HepG2 (cell line): Measurements from ENCODE around the gene SYAP1. TPM values are rescaled to one million over a fixed set of nuclear protein-coding genes. Genes with fewer than 3 reads are reported as not detected.

Source experiments
- ATAC-seq: fragments of 200-7000 bp; cut with Tn5 transposase; 3 replicates; pipeline ENCODE4 v1.9.1; 2020; ENCODE audit warnings: mild to moderate bottlenecking, moderate library complexity
- BruUV-seq: library from RNA; stranded (reverse); fragments of 400-500 nt; replicated peaks from 2 replicates; lab custom pipeline; 2021; lab: Mats Ljungman, UMichigan
- CTCF ChIA-PET: fragments of 300-600 bp; formaldehyde crosslinking; extraction: SDS; loops from one replicate; lab custom pipeline; 2021; ENCODE audit warnings: low total read pairs, inconsistent platforms, low intra/inter-chr PET ratio; lab: Yijun Ruan, JAX
- POLR2A ChIA-PET: fragments of 350-600 bp; sonication (Branson Sonifier 250); formaldehyde crosslinking; loops from one replicate; lab custom pipeline; 2020; ENCODE audit warnings: antibody characterized with exemption, inconsistent platforms; lab: Yijun Ruan, JAX
- DNase-seq: peaks from one replicate; pipeline ENCODE4 v3.0.0-alpha.2; 2015; ENCODE audit warnings: low spot score
- FAIRE-seq: peaks from 3 replicates; lab custom pipeline; 2011; peaks lifted over from hg19 to GRCh38; lab: Jason Lieb, UNC
- H2AFZ ChIP-seq: one replicate; pipeline ENCODE4 v1.6.1; 2011; ENCODE audit warnings: low read length, inconsistent platforms
- H3K27ac ChIP-seq: fragments of 300-600 bp; 3 replicates; pipeline ENCODE4 v1.8.0; 2011; ENCODE audit warnings: mixed run types, mild to moderate bottlenecking, mixed read lengths, low read length, inconsistent platforms; ENCODE audit not compliant: insufficient read depth; ENCODE audit errors: extremely low read length
- H3K27me3 ChIP-seq, 2 experiments: fragments of 200-600 bp in 1 of 2; 2 replicates in 1 of 2; 3 replicates in 1 of 2; pipeline versions ENCODE4 v1.6.0 to v1.8.0; 2011; ENCODE audit warnings: low read length in 2 of 2, mild to moderate bottlenecking in 2 of 2, moderate library complexity in 2 of 2, inconsistent platforms in 1 of 2; ENCODE audit not compliant: insufficient read depth in 2 of 2, control insufficient read depth in 1 of 2
- H3K36me3 ChIP-seq, 2 experiments: fragments of 200-600 bp in 1 of 2; replicated peaks in 1 of 2; 2 replicates in 1 of 2; 3 replicates in 1 of 2; pipeline versions ENCODE4 v1.5.1 to v1.8.0; 2011; ENCODE audit warnings: low read length in 2 of 2, inconsistent platforms in 1 of 2; ENCODE audit not compliant: insufficient read depth in 2 of 2, control insufficient read depth in 1 of 2
- H3K4me1 ChIP-seq: 2 replicates; pipeline ENCODE4 v1.5.1; 2012; ENCODE audit warnings: low read length, inconsistent platforms; ENCODE audit not compliant: insufficient read depth
- H3K4me2 ChIP-seq: 2 replicates; pipeline ENCODE4 v1.6.0; 2011; ENCODE audit warnings: low read depth, low read length, inconsistent platforms
- H3K4me3 ChIP-seq, 3 experiments: fragments of 200-600 bp in 1 of 3; sonication (generic), shearing (Covaris generic) in 1 of 3; replicated peaks in 1 of 3; 2 replicates each; pipeline ENCODE4 v1.5.1; 2011 to 2016; ENCODE audit warnings: low read length in 3 of 3, inconsistent platforms in 2 of 3, low read depth in 2 of 3, mild to moderate bottlenecking in 2 of 3, control low read depth in 1 of 3, mixed read lengths in 1 of 3; ENCODE audit not compliant: insufficient read depth in 1 of 3
- H3K79me2 ChIP-seq: one replicate; pipeline ENCODE4 v1.6.1; 2011; ENCODE audit warnings: low read length, inconsistent platforms; ENCODE audit not compliant: insufficient read depth
- H3K9ac ChIP-seq: 2 replicates; pipeline ENCODE4 v1.6.0; 2011; ENCODE audit warnings: mild to moderate bottlenecking, low read depth, low read length, inconsistent platforms; ENCODE audit not compliant: insufficient read depth
- H3K9me3 ChIP-seq: 2 replicates; pipeline ENCODE4 v1.5.1; 2012; ENCODE audit warnings: mild to moderate bottlenecking, low read length
- H4K20me1 ChIP-seq: 2 replicates; pipeline ENCODE4 v1.6.0; 2011; ENCODE audit warnings: inconsistent platforms, mild to moderate bottlenecking, low read length, moderate library complexity; ENCODE audit not compliant: insufficient read depth
- BCL6 ChIP-seq: IDR thresholded peaks from 2 replicates; pipeline ENCODE4 v1.6.1; 2016; ENCODE audit warnings: missing genetic modification reagents, missing compliant biosample characterization
- KMT2A ChIP-seq: sonication (generic); formaldehyde crosslinking; IDR thresholded peaks from 2 replicates; pipeline ENCODE4 v1.4.0; 2020; ENCODE audit warnings: missing genetic modification reagents
- MTF2 ChIP-seq: sonication (generic); formaldehyde crosslinking; IDR thresholded peaks from 2 replicates; pipeline ENCODE4 v1.5.0; 2020; ENCODE audit warnings: missing genetic modification reagents, borderline replicate concordance
- MYC ChIP-seq: sonication (generic); formaldehyde crosslinking; IDR thresholded peaks from 2 replicates; pipeline ENCODE4 v1.9.0; 2021; ENCODE audit warnings: missing genetic modification reagents, borderline replicate concordance
- POLR2AphosphoS5 ChIP-seq: IDR thresholded peaks from 2 replicates; pipeline ENCODE4 v1.6.1; 2012; ENCODE audit warnings: low read depth, low read length
- PTBP1 ChIP-seq: fragments of 200-400 bp; formaldehyde crosslinking; IDR thresholded peaks from 2 replicates; pipeline ENCODE4 v1.6.1; 2018; ENCODE audit warnings: low read length, low read depth; ENCODE audit not compliant: poor library complexity, severe bottlenecking
- RXRA ChIP-seq: sonication (generic); formaldehyde crosslinking; IDR thresholded peaks from 2 replicates; pipeline ENCODE4 v1.5.1; 2020; ENCODE audit warnings: missing genetic modification reagents
- SNAI1 ChIP-seq: sonication (generic); formaldehyde crosslinking; IDR thresholded peaks from 2 replicates; pipeline ENCODE4 v1.5.0; 2020; ENCODE audit warnings: mild to moderate bottlenecking, missing genetic modification reagents, borderline replicate concordance
- XRCC5 ChIP-seq: fragments of 200-400 bp; formaldehyde crosslinking; optimal IDR thresholded peaks from 2 replicates; pipeline ENCODE3; 2017; ENCODE audit warnings: mild to moderate bottlenecking, low read length
- ZNF24 ChIP-seq: fragments of 450-650 bp; IDR thresholded peaks from 2 replicates; pipeline ENCODE4 v1.6.1; 2017; ENCODE audit warnings: antibody characterized with exemption, mild to moderate bottlenecking
- ZNF501 ChIP-seq: sonication (generic); formaldehyde crosslinking; IDR thresholded peaks from 2 replicates; pipeline ENCODE4 v1.5.1; 2020; ENCODE audit warnings: mild to moderate bottlenecking, moderate library complexity, missing genetic modification reagents
- ZNF780A ChIP-seq: sonication (generic); formaldehyde crosslinking; IDR thresholded peaks from 2 replicates; pipeline ENCODE4 v1.8.0; 2022; ENCODE audit warnings: mild to moderate bottlenecking, missing genetic modification reagents, moderate library complexity
- WGBS: methylation state at CpG from one replicate; pipeline ENCODE4 v1.1.6; 2017; ENCODE audit warnings: low lambda C conversion rate; 5-methylcytosine and 5-hydroxymethylcytosine counted together
- in situ Hi-C: cut with HindIII; loops from 2 replicates; pipeline ENCODE4 v1.10.0; 2017; ENCODE audit warnings: low pct_unique_long_range_greater_than_20kb; ENCODE audit not compliant: extremely low pct_ligation_motif_present
- intact Hi-C: fragments of 100-400 bp; cut with micrococcal nuclease; formaldehyde crosslinking; loops from one replicate; pipeline ENCODE4 v1.10.0; 2022; ENCODE audit not compliant: unreplicated experiment
- polyA plus RNA-seq, 8 experiments: library from polyadenylated mRNA; depleted of rRNA in 3 of 8; stranded (reverse) in 7 of 8; unstranded in 1 of 8; fragments of >200 nt; fragmentation: Illumina TruSeq in 4 of 8; extraction: Trizol in 4 of 8; gene quantifications; 2 replicates each; pipeline versions ENCODE4 v1.2.1 to v1.2.3, GENCODE V29; 2011 to 2016; ENCODE audit warnings: low read depth in 4 of 8, missing spikeins in 1 of 8, mixed read lengths in 1 of 8; ENCODE audit not compliant: insufficient read depth in 1 of 8
- total RNA-seq, 5 experiments: library from RNA; depleted of rRNA; stranded (reverse); fragments of >200 nt; fragmentation: Illumina TruSeq; extraction: Trizol; gene quantifications; 2 replicates each; pipeline ENCODE4 v1.2.3, GENCODE V29; 2016; ENCODE audit warnings: low read depth in 1 of 5
- TF ChIP-seq, protein P1 (sequence below): sonication (generic); formaldehyde crosslinking; IDR thresholded peaks from 2 replicates; pipeline ENCODE4 v1.5.0; 2020; ENCODE audit warnings: missing genetic modification reagents
- TF ChIP-seq, protein P2 (sequence below): sonication (generic); formaldehyde crosslinking; IDR thresholded peaks from 2 replicates; pipeline ENCODE4 v1.5.1; 2020; ENCODE audit warnings: missing genetic modification reagents, mild to moderate bottlenecking, borderline replicate concordance
- TF ChIP-seq, protein P3 (sequence below): sonication (generic); formaldehyde crosslinking; IDR thresholded peaks from 2 replicates; pipeline ENCODE4 v1.4.0; 2020; ENCODE audit warnings: mild to moderate bottlenecking, missing genetic modification reagents
- TF ChIP-seq, protein P4 (sequence below): sonication (generic); formaldehyde crosslinking; IDR thresholded peaks from 2 replicates; pipeline ENCODE4 v1.5.1; 2020; ENCODE audit warnings: mild to moderate bottlenecking, moderate library complexity, missing genetic modification reagents

Gene SYAP1
- total and polyA plus RNA-seq, 2 of the 13 experiments (the other 11 are each of a cell fraction or from before 2014, with no cell fraction given), result 4.9 to 18.5 TPM

DNA sequence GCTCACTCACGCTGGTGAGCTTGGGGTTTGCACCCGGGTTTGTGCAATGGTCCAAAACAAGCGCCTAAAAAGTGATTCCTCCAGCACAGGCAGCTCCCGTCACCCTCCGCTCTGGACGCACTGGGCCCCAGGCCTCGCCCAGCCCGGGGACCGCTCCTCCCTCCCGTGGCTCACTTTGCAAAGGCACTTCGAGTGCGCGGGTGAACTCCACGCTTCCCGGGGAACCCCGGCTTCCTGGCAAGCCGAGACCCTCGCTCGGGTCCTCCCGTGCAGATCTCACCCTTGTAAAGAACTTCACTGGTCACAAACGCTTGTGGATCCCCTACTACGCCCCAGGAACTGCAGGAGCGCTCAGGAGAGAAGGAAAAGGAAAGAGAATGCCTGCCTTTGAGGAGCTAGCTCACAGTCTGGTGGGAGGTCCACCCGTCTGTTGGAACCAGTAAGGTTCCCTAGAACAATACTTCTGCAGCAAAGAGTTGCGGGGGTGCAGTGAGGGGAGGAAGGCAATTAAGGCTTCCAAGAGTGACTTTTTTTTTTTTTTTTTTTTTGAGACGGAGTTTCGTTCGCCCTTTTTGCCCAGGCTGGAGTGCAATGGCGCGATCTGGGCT is 6.8 kb upstream of the SYAP1 start, which contains the start of gene CTPS2:
TSS of gene CTPS2 (minus strand) at position 122 of the 608 bp plus-strand sequence. CDS start 9,767 bp downstream, outside the sequence.
- no peaks in the 10 kb centered on the region for H3K36me3 ChIP-seq
- 3% methylated on average over 5 of the region's 30 CpGs for WGBS
- peak within 1 kb of the TSS; percentile 90 for H3K27ac ChIP-seq
- H3K4me3 ChIP-seq, result peak within 1 kb of the TSS; percentile 77 to 81 (median 77)
- H3K9me3 ChIP-seq, result no peaks in the 10 kb centered on the region
- peak; percentile 72 for FAIRE-seq
- H3K4me2 ChIP-seq, result peak within 1 kb of the TSS; percentile 80
- H3K27me3 ChIP-seq, result no peaks in the 10 kb centered on the region; a peak in 1 of 5 replicates
- in situ Hi-C loops (no loop called here), intact Hi-C loops (loop anchor here (10.0 kb wide), 2 partner anchors 72 to 1838 kb away; partner anchors contain the start of genes FANCB, MOSPD2 and TXLNG)
- H4K20me1 ChIP-seq, result no peaks in the 10 kb centered on the region
- H2AFZ ChIP-seq, result peak within 1 kb of the TSS; percentile 42
- ChIA-PET CTCF (no interaction called here), POLR2A (interaction anchor here (0.6 to 2.4 kb wide), 9 partner anchors 9 to 246 kb away, joined by 3 to 23 read pairs (median 4); no protein-coding TSS in a partner anchor)
- peak; percentile 39 for DNase-seq
- peaks cover 8% of the 10 kb centered on the region for H3K79me2 ChIP-seq
- peaks cover 32% of the 10 kb centered on the region for H3K4me1 ChIP-seq
- no TSS peak for BruUV-seq
- ATAC-seq, result peak; percentile 96
- H3K9ac ChIP-seq, result peak within 1 kb of the TSS; percentile 80
- TF ChIP-seq RXRA (CRISPR knock-in tag), result peak; percentile 57; the same call in 1 of the 2 replicates
- TF ChIP-seq PTBP1, result no peak
- TF ChIP-seq ZNF780A (CRISPR knock-in tag), result no peak
- peak; percentile 80 for TF ChIP-seq POLR2AphosphoS5
- TF ChIP-seq ZNF501 (CRISPR knock-in tag), result peak; percentile 28; the same call in 1 of the 2 replicates
- TF ChIP-seq SNAI1 (CRISPR knock-in tag), result 0 out of 2 replicates have a peak, but pooled peaks have one; percentile 41
- TF ChIP-seq, protein P1, sequence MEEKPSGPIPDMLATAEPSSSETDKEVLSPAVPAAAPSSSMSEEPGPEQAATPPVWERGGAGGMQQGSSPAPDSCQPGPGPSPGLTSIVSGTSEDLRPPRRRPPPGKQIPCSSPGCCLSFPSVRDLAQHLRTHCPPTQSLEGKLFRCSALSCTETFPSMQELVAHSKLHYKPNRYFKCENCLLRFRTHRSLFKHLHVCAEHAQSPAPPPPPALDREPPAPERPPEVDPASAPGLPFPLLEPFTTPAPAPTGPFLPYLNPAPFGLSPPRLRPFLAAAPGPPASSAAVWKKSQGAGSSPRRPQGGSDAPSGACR (CRISPR knock-in tag), result 0 out of 2 replicates have a peak, but pooled peaks have one; percentile 36
- 0 out of 2 replicates have a peak, but pooled peaks have one; percentile 17 for TF ChIP-seq MYC (CRISPR knock-in tag)
- TF ChIP-seq, protein P2, sequence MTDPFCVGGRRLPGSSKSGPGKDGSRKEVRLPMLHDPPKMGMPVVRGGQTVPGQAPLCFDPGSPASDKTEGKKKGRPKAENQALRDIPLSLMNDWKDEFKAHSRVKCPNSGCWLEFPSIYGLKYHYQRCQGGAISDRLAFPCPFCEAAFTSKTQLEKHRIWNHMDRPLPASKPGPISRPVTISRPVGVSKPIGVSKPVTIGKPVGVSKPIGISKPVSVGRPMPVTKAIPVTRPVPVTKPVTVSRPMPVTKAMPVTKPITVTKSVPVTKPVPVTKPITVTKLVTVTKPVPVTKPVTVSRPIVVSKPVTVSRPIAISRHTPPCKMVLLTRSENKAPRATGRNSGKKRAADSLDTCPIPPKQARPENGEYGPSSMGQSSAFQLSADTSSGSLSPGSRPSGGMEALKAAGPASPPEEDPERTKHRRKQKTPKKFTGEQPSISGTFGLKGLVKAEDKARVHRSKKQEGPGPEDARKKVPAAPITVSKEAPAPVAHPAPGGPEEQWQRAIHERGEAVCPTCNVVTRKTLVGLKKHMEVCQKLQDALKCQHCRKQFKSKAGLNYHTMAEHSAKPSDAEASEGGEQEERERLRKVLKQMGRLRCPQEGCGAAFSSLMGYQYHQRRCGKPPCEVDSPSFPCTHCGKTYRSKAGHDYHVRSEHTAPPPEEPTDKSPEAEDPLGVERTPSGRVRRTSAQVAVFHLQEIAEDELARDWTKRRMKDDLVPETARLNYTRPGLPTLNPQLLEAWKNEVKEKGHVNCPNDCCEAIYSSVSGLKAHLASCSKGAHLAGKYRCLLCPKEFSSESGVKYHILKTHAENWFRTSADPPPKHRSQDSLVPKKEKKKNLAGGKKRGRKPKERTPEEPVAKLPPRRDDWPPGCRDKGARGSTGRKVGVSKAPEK (CRISPR knock-in tag), result no peak
- no peak for TF ChIP-seq MTF2 (CRISPR knock-in tag)
- TF ChIP-seq, protein P3, sequence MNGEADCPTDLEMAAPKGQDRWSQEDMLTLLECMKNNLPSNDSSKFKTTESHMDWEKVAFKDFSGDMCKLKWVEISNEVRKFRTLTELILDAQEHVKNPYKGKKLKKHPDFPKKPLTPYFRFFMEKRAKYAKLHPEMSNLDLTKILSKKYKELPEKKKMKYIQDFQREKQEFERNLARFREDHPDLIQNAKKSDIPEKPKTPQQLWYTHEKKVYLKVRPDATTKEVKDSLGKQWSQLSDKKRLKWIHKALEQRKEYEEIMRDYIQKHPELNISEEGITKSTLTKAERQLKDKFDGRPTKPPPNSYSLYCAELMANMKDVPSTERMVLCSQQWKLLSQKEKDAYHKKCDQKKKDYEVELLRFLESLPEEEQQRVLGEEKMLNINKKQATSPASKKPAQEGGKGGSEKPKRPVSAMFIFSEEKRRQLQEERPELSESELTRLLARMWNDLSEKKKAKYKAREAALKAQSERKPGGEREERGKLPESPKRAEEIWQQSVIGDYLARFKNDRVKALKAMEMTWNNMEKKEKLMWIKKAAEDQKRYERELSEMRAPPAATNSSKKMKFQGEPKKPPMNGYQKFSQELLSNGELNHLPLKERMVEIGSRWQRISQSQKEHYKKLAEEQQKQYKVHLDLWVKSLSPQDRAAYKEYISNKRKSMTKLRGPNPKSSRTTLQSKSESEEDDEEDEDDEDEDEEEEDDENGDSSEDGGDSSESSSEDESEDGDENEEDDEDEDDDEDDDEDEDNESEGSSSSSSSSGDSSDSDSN (CRISPR knock-in tag), result peak; percentile 79
- TF ChIP-seq ZNF24, result no peak
- TF ChIP-seq, protein P4, sequence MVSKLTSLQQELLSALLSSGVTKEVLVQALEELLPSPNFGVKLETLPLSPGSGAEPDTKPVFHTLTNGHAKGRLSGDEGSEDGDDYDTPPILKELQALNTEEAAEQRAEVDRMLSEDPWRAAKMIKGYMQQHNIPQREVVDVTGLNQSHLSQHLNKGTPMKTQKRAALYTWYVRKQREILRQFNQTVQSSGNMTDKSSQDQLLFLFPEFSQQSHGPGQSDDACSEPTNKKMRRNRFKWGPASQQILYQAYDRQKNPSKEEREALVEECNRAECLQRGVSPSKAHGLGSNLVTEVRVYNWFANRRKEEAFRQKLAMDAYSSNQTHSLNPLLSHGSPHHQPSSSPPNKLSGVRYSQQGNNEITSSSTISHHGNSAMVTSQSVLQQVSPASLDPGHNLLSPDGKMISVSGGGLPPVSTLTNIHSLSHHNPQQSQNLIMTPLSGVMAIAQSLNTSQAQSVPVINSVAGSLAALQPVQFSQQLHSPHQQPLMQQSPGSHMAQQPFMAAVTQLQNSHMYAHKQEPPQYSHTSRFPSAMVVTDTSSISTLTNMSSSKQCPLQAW (CRISPR knock-in tag), result 0 out of 2 replicates have a peak, but pooled peaks have one; percentile 43
- 0 out of 2 replicates have a peak, but pooled peaks have one; percentile 5 for TF ChIP-seq BCL6
- TF ChIP-seq XRCC5, result peak; percentile 34
- peak; percentile 73; the same call in 1 of the 2 replicates for TF ChIP-seq KMT2A (CRISPR knock-in tag)
